Stimulated activated CD4-positive, alpha-beta T cell treated with anti-CD3 and anti-CD28 coated beads, Interleukin-1b, Interleukin-23, amount 100 ng/mL, for 1 hour (primary cell): Measurements from ENCODE around the gene ZNF385A.

Experiments
- DNase-seq, 2 donors: peaks; one replicate each; pipeline ENCODE4 v3.0.0-alpha.2; 2020; ENCODE audit warnings: low read depth in 2 of 2

ZNF385A gene

GRCh38 chr12:54415221-54415929, 30.8 kb upstream of the ZNF385A start:
- DNase-seq: no peak

- peak in 1 of 2 donors; percentile 65 for DNase-seq
Measured at GRCh38 chr12:54413284-54414190, 29.0 kb upstream of the ZNF385A start.

- DNase-seq: no peak
Measured at GRCh38 chr12:54412786-54413185, 28.3 kb upstream of the ZNF385A start.

- no peak for DNase-seq
Measured at GRCh38 chr12:54412348-54412747, 27.8 kb upstream of the ZNF385A start.

- peak in 1 of 2 donors; percentile 27 for DNase-seq
Measured at GRCh38 chr12:54411391-54412241, 27.1 kb upstream of the ZNF385A start.

GRCh38 chr12:54409267-54409666, 24.7 kb upstream of the ZNF385A start:
- no peak for DNase-seq

GRCh38 chr12:54407183-54407905, 22.8 kb upstream of the ZNF385A start:
- no peak for DNase-seq

GRCh38 chr12:54405573-54405972, 21.0 kb upstream of the ZNF385A start:
- no peak for DNase-seq

- DNase-seq: no peak
Measured at GRCh38 chr12:54405106-54405505, 20.6 kb upstream of the ZNF385A start.

- DNase-seq: peak in 1 of 2 donors; percentile 52
Measured at GRCh38 chr12:54404061-54405004, 19.8 kb upstream of the ZNF385A start.

- DNase-seq: no peak
Measured at GRCh38 chr12:54401119-54401518, 16.6 kb upstream of the ZNF385A start.

GRCh38 chr12:54398995-54399793, 14.7 kb upstream of the ZNF385A start:
- peak; percentile 80 to 81 for DNase-seq

- DNase-seq: no peak
Measured at GRCh38 chr12:54398218-54398617, 13.7 kb upstream of the ZNF385A start.

- no peak for DNase-seq
Measured at GRCh38 chr12:54397157-54397556, 12.6 kb upstream of the ZNF385A start.

- no peak for DNase-seq
Measured at GRCh38 chr12:54395545-54395944, 11.0 kb upstream of the ZNF385A start.

GRCh38 chr12:54394986-54395385, 10.5 kb upstream of the ZNF385A start:
- DNase-seq: no peak

GRCh38 chr12:54394281-54394719, 9.8 kb upstream of the ZNF385A start:
- no peak for DNase-seq

GRCh38 chr12:54393743-54394142, 9.2 kb upstream of the ZNF385A start:
- no peak for DNase-seq

- DNase-seq: no peak
Measured at GRCh38 chr12:54393207-54393609, 8.7 kb upstream of the ZNF385A start.
